CD4-positive, CD25-positive, alpha-beta regulatory T cell (primary cell): ENCODE measurements around the gene CUL7. TPM values are rescaled to one million over a fixed set of nuclear protein-coding genes. Genes with fewer than 3 reads are reported as not detected.

Experiments
- ATAC-seq, 2 donors: fragments of 150-1000 bp; cut with Tn5 transposase; one replicate each; pipeline ENCODE4 v1.10.0; 2021; ENCODE audit warnings: low read depth in 2 of 2, moderate number of reproducible peaks in 2 of 2, moderate library complexity in 1 of 2
- DNase-seq, 3 donors: peaks; one replicate each; pipeline versions ENCODE4 v3.0.0 to v3.0.0-alpha.2; 2012 to 2022; ENCODE audit warnings: mixed read lengths in 1 of 3
- H3K27ac ChIP-seq: one replicate; pipeline ENCODE4 v1.7.0; 2013; ENCODE audit warnings: mild to moderate bottlenecking, low read length; ENCODE audit not compliant: insufficient read depth, poor library complexity, severe bottlenecking
- H3K27me3 ChIP-seq: one replicate; pipeline ENCODE4 v1.7.0; 2013; ENCODE audit warnings: low read length; ENCODE audit not compliant: control insufficient read depth, insufficient read depth
- H3K36me3 ChIP-seq: one replicate; pipeline ENCODE4 v1.7.0; 2013; ENCODE audit warnings: mild to moderate bottlenecking, low read length, moderate library complexity; ENCODE audit not compliant: control insufficient read depth, insufficient read depth
- H3K4me1 ChIP-seq: 2 replicates; pipeline ENCODE4 v1.7.0; 2013; ENCODE audit warnings: mild to moderate bottlenecking, low read length; ENCODE audit not compliant: insufficient read depth, control insufficient read depth, poor library complexity, severe bottlenecking
- H3K4me3 ChIP-seq: one replicate; pipeline ENCODE4 v1.7.0; 2013; ENCODE audit warnings: low read depth, mild to moderate bottlenecking, low read length, moderate library complexity
- H3K9me3 ChIP-seq, 2 experiments: 1 replicate in 1 of 2; 2 replicates in 1 of 2; pipeline ENCODE4 v1.7.0; 2013; ENCODE audit warnings: low read length in 2 of 2, mild to moderate bottlenecking in 1 of 2, moderate library complexity in 1 of 2; ENCODE audit not compliant: control insufficient read depth in 2 of 2
- H3K27ac Mint-ChIP-seq, 3 donors: one replicate each; pipeline ENCODE4 v1.8.0; 2020 to 2022; ENCODE audit warnings: mild to moderate bottlenecking in 3 of 3, mixed read lengths in 3 of 3, moderate library complexity in 2 of 3
- H3K27me3 Mint-ChIP-seq: one replicate; pipeline ENCODE4 v1.8.0; 2022; ENCODE audit warnings: mild to moderate bottlenecking, mixed read lengths
- H3K36me3 Mint-ChIP-seq: one replicate; pipeline ENCODE4 v1.8.0; 2020; ENCODE audit warnings: mixed read lengths
- H3K4me1 Mint-ChIP-seq, 4 donors: one replicate each; pipeline ENCODE4 v1.8.0; 2020 to 2022; ENCODE audit warnings: mixed read lengths in 4 of 4, mild to moderate bottlenecking in 1 of 4
- H3K4me3 Mint-ChIP-seq, 4 donors: one replicate each; pipeline ENCODE4 v1.8.0; 2020 to 2022; ENCODE audit warnings: mild to moderate bottlenecking in 4 of 4, mixed read lengths in 4 of 4, moderate library complexity in 3 of 4
- H3K9me3 Mint-ChIP-seq, 7 donors: one replicate each; pipeline ENCODE4 v1.8.0; 2020 to 2022; ENCODE audit warnings: mixed read lengths in 7 of 7, mild to moderate bottlenecking in 3 of 7, moderate library complexity in 2 of 7
- polyA plus RNA-seq, 4 donors: library from polyadenylated mRNA; unstranded; fragments of 300-500 nt; fragmentation: Illumina TruSeq; gene quantifications; one replicate each; pipeline ENCODE4 v1.2.3, GENCODE V29; 2021
- total RNA-seq: library from RNA; stranded (reverse); gene quantifications from one replicate; pipeline ENCODE4 v1.2.3, GENCODE V29; 2022

The CUL7 gene
- total and polyA plus RNA-seq, 5 donors from 2014 or later = 2.1 to 7.7 (median 2.5) TPM

- Histone ChIP-seq H3K27ac (no peak overlapping the region), H3K4me3 (no peak overlapping the region), H3K36me3 (peaks cover 28% of the 10 kb centered on the region), H3K27me3 (no peaks in the 10 kb centered on the region), H3K4me1 (no peaks in the 10 kb centered on the region), H3K9me3 (no peaks in the 10 kb centered on the region)
- DNase-seq (no peak), ATAC-seq (no peak)
- Mint-ChIP-seq H3K27me3 (no peaks in the 10 kb centered on the region), H3K36me3 (peaks cover 31% of the 10 kb centered on the region), H3K27ac (peak overlapping the region in 1 of 3 donors; percentile 76), H3K9me3 (no peaks in the 10 kb centered on the region), H3K4me1 (peaks cover 0 to 2% (median 0%) of the 10 kb centered on the region in 4 donors), H3K4me3 (peak overlapping the region in 1 of 4 donors; percentile 35)
These were observed 13.0 kb downstream of the CUL7 start for GRCh38 chr6:43040542-43041257.

- Mint-ChIP-seq H3K36me3 (peaks cover 34% of the 10 kb centered on the region), H3K4me3 (no peak overlapping the region), H3K27ac (peak overlapping the region in 1 of 3 donors; percentile 25)
These were observed 14.9 kb downstream of the CUL7 start for GRCh38 chr6:43038727-43039126.

GRCh38 chr6:43037706-43038105, 15.9 kb downstream of the CUL7 start:
- H3K27me3 Mint-ChIP-seq = no peaks in the 10 kb centered on the region
- no peaks in the 10 kb centered on the region for H3K9me3 Mint-ChIP-seq
- H3K4me1 ChIP-seq = no peaks in the 10 kb centered on the region
- H3K27ac Mint-ChIP-seq = peak overlapping the region in 1 of 3 donors; percentile 86
- peaks cover 35% of the 10 kb centered on the region for H3K36me3 Mint-ChIP-seq
- H3K9me3 ChIP-seq = no peaks in the 10 kb centered on the region
- peaks cover 0 to 7% (median 1%) of the 10 kb centered on the region in 4 donors for H3K4me1 Mint-ChIP-seq
- ATAC-seq = no peak
- no peak for DNase-seq
- H3K4me3 Mint-ChIP-seq = no peak overlapping the region
- no peak overlapping the region for H3K27ac ChIP-seq
- no peaks in the 10 kb centered on the region for H3K27me3 ChIP-seq
- peaks cover 34% of the 10 kb centered on the region for H3K36me3 ChIP-seq
- H3K4me3 ChIP-seq = no peak overlapping the region

More at GRCh38 chr6:43038727-43039126, 14.9 kb downstream of the CUL7 start:
- no peaks in the 10 kb centered on the region for H3K27me3 Mint-ChIP-seq
- H3K9me3 ChIP-seq = no peaks in the 10 kb centered on the region
- DNase-seq = no peak
- no peaks in the 10 kb centered on the region for H3K27me3 ChIP-seq
- peaks cover 29% of the 10 kb centered on the region for H3K36me3 ChIP-seq
- H3K4me1 Mint-ChIP-seq = peaks cover 0 to 4% (median 0%) of the 10 kb centered on the region in 4 donors
- no peaks in the 10 kb centered on the region for H3K4me1 ChIP-seq
- no peak for ATAC-seq
- no peak overlapping the region for H3K27ac ChIP-seq
- no peaks in the 10 kb centered on the region for H3K9me3 Mint-ChIP-seq
- no peak overlapping the region for H3K4me3 ChIP-seq

- no peaks in the 10 kb centered on the region for H3K27me3 ChIP-seq
- DNase-seq = no peak
- H3K27ac Mint-ChIP-seq = peak overlapping the region in 1 of 3 donors; percentile 86
These were observed 16.5 kb downstream of the CUL7 start for GRCh38 chr6:43037197-43037596.

GRCh38 chr6:43036712-43037111, 16.9 kb downstream of the CUL7 start:
- Mint-ChIP-seq H3K27ac (no peak overlapping the region), H3K4me3 (no peak overlapping the region), H3K27me3 (no peaks in the 10 kb centered on the region), H3K36me3 (peaks cover 36% of the 10 kb centered on the region), H3K9me3 (no peaks in the 10 kb centered on the region), H3K4me1 (peaks cover 0 to 5% (median 1%) of the 10 kb centered on the region in 4 donors)
- Histone ChIP-seq H3K9me3 (no peaks in the 10 kb centered on the region), H3K36me3 (peaks cover 35% of the 10 kb centered on the region), H3K4me1 (no peaks in the 10 kb centered on the region), H3K27me3 (no peaks in the 10 kb centered on the region), H3K27ac (no peak overlapping the region), H3K4me3 (no peak overlapping the region)
- ATAC-seq (no peak), DNase-seq (no peak)

More at GRCh38 chr6:43037197-43037596, 16.5 kb downstream of the CUL7 start:
- Histone ChIP-seq H3K4me1 (no peaks in the 10 kb centered on the region), H3K4me3 (no peak overlapping the region), H3K36me3 (peaks cover 34% of the 10 kb centered on the region), H3K27ac (no peak overlapping the region), H3K9me3 (no peaks in the 10 kb centered on the region)
- Mint-ChIP-seq H3K4me1 (peaks cover 0 to 7% (median 1%) of the 10 kb centered on the region in 4 donors), H3K9me3 (no peaks in the 10 kb centered on the region), H3K36me3 (peaks cover 35% of the 10 kb centered on the region), H3K4me3 (no peak overlapping the region), H3K27me3 (no peaks in the 10 kb centered on the region)
- no peak for ATAC-seq

- Histone ChIP-seq H3K27me3 (no peaks in the 10 kb centered on the region), H3K4me1 (no peaks in the 10 kb centered on the region), H3K4me3 (no peak overlapping the region), H3K36me3 (peaks cover 36% of the 10 kb centered on the region), H3K9me3 (no peaks in the 10 kb centered on the region), H3K27ac (no peak overlapping the region)
- Mint-ChIP-seq H3K9me3 (no peaks in the 10 kb centered on the region), H3K27me3 (no peaks in the 10 kb centered on the region), H3K27ac (no peak overlapping the region), H3K4me3 (no peak overlapping the region), H3K4me1 (peaks cover 0 to 5% (median 1%) of the 10 kb centered on the region in 4 donors), H3K36me3 (peaks cover 34% of the 10 kb centered on the region)
- no peak for DNase-seq
- ATAC-seq = no peak
These were observed 18.0 kb downstream of the CUL7 start for GRCh38 chr6:43035495-43036194.

GRCh38 chr6:43034190-43034525, 19.5 kb downstream of the CUL7 start:
- H3K9me3 ChIP-seq = no peaks in the 10 kb centered on the region
- no peak overlapping the region for H3K4me3 ChIP-seq
- H3K27ac ChIP-seq = no peak overlapping the region
- H3K4me1 ChIP-seq = no peaks in the 10 kb centered on the region
- no peak overlapping the region for H3K4me3 Mint-ChIP-seq
- no peak for ATAC-seq
- no peaks in the 10 kb centered on the region for H3K9me3 Mint-ChIP-seq
- DNase-seq = no peak
- peak overlapping the region in 2 of 3 donors; percentile 48 to 59 for H3K27ac Mint-ChIP-seq
- H3K36me3 ChIP-seq = peaks cover 39% of the 10 kb centered on the region
- peaks cover 39% of the 10 kb centered on the region for H3K36me3 Mint-ChIP-seq
- no peaks in the 10 kb centered on the region for H3K27me3 Mint-ChIP-seq
- H3K27me3 ChIP-seq = no peaks in the 10 kb centered on the region
- peaks cover 0 to 5% (median 1%) of the 10 kb centered on the region in 4 donors for H3K4me1 Mint-ChIP-seq
